Right lobe of liver (tissue), 4 donors: ENCODE results near the gene CDH15.

Experiments used
- POLR2A ChIP-seq: fragments of 450-650 bp; IDR thresholded peaks from one replicate; pipeline ENCODE4 v1.6.1; 2017; ENCODE audit warnings: antibody characterized with exemption, mild to moderate bottlenecking
- TF ChIP-seq, protein P1 (sequence below), 4 donors: fragments of 200-600 bp in 3 of 4; fragments of 450-650 bp in 1 of 4; IDR thresholded peaks; one replicate each; pipeline versions ENCODE4 v1.5.1 to v1.8.0; 2016 to 2022; ENCODE audit warnings: antibody characterized with exemption in 4 of 4, mild to moderate bottlenecking in 2 of 4
- donor health status: DM: no; HTN: no; CAD: no.
- donor health status: DM: no; HTN: no; CAD: no.
- donor health status: DM: no; HTN: yes; CAD: no.

DNA sequence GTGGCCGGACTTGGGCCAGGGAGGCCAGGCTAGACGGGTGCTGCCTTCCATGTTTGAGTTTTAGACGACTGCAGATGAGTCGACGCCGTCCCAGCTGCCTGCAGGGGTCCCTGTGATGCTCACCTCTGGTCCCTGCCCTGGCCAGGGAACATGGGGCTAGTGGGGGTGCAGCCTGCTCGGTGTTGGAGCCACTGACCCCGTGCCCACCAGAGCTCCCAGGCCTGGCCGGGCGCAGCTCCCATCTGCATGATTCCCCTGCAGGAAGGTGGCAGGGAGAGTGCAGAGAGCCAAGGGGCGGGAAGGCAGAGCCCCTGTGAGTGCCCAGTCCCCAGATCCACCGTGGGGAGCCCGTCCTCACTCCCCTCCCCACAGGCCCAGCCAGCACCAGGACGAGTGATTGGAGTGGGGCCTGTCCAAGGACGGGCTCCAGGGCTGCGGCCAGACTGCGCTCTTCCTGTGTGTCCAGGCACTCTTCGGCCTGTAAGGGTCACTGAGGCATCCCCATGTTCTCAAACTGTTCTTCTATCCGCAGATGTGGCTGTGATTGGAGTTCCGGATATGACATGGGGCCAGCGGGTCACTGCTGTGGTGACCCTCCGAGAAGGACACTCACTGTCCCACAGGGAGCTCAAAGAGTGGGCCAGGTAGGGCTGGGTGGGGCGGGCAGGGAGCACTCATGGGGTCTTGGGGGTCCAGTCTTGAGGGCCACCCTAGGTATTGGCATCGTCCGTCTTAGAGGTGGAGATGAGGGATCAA lies 26.0 kb upstream of the CDH15 start:
- TF ChIP-seq, protein P1, sequence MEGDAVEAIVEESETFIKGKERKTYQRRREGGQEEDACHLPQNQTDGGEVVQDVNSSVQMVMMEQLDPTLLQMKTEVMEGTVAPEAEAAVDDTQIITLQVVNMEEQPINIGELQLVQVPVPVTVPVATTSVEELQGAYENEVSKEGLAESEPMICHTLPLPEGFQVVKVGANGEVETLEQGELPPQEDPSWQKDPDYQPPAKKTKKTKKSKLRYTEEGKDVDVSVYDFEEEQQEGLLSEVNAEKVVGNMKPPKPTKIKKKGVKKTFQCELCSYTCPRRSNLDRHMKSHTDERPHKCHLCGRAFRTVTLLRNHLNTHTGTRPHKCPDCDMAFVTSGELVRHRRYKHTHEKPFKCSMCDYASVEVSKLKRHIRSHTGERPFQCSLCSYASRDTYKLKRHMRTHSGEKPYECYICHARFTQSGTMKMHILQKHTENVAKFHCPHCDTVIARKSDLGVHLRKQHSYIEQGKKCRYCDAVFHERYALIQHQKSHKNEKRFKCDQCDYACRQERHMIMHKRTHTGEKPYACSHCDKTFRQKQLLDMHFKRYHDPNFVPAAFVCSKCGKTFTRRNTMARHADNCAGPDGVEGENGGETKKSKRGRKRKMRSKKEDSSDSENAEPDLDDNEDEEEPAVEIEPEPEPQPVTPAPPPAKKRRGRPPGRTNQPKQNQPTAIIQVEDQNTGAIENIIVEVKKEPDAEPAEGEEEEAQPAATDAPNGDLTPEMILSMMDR (IDR thresholded peaks at IDR 0.05) = no peak
- no peak for TF ChIP-seq POLR2A
